H1 (cell line): Measurements from ENCODE around the gene RECK. TPM values are rescaled to one million over a fixed set of nuclear protein-coding genes. Genes with fewer than 3 reads are reported as not detected.

ENCODE experiments used
- CTCF ChIA-PET: fragments of 300-600 bp; sonication (Branson Sonifier 250); formaldehyde crosslinking; loops from one replicate; lab custom pipeline; 2021; ENCODE audit not compliant: partially characterized antibody; lab: Charles Lee
- POLR2A ChIA-PET: fragments of 300-600 bp; sonication (Branson Sonifier 250); formaldehyde crosslinking; loops from one replicate; lab custom pipeline; 2021; ENCODE audit warnings: inconsistent platforms; ENCODE audit not compliant: partially characterized antibody; lab: Charles Lee
- DNase-seq, 2 experiments: peaks; one replicate each; pipeline versions ENCODE4 v3.0.0 to v3.0.0-alpha.2; 2010 to 2022; ENCODE audit warnings: low spot score in 2 of 2, low read depth in 1 of 2, mixed read lengths in 1 of 2
- FAIRE-seq: peaks from 2 replicates; lab custom pipeline; 2011; peaks lifted over from hg19 to GRCh38; lab: Jason Lieb, UNC
- H2AFZ ChIP-seq: 2 replicates; pipeline ENCODE4 v1.8.1; 2012; ENCODE audit warnings: low read length, inconsistent platforms
- H2AK5ac ChIP-seq: 2 replicates; pipeline ENCODE4 v1.6.1; 2013; ENCODE audit warnings: low read depth, low read length
- H2BK120ac ChIP-seq: replicated peaks from 2 replicates; pipeline ENCODE3; 2013; ENCODE audit warnings: low read depth, low read length, inconsistent platforms
- H2BK12ac ChIP-seq: 2 replicates; pipeline ENCODE4 v1.6.1; 2013; ENCODE audit warnings: low read depth, low read length
- H2BK15ac ChIP-seq: 2 replicates; pipeline ENCODE4 v1.6.1; 2013; ENCODE audit warnings: low read length
- H2BK20ac ChIP-seq: 2 replicates; pipeline ENCODE4 v1.6.1; 2013; ENCODE audit warnings: low read length
- H2BK5ac ChIP-seq: 2 replicates; pipeline ENCODE4 v1.6.1; 2013; ENCODE audit warnings: low read depth, low read length
- H3K14ac ChIP-seq: 2 replicates; pipeline ENCODE4 v1.6.1; 2013; ENCODE audit warnings: inconsistent platforms; ENCODE audit not compliant: insufficient read length
- H3K18ac ChIP-seq: 2 replicates; pipeline ENCODE4 v1.6.1; 2013; ENCODE audit warnings: low read length; ENCODE audit errors: extremely low read depth
- H3K23ac ChIP-seq: 2 replicates; pipeline ENCODE4 v1.6.1; 2013; ENCODE audit warnings: inconsistent platforms; ENCODE audit not compliant: insufficient read length
- H3K23me2 ChIP-seq: 2 replicates; pipeline ENCODE4 v1.6.1; 2013; ENCODE audit warnings: low read depth, low read length
- H3K27ac ChIP-seq: 2 replicates; pipeline ENCODE4 v1.6.1; 2011; ENCODE audit warnings: low read depth, low read length, inconsistent platforms
- H3K27me3 ChIP-seq, 4 experiments: replicated peaks in 1 of 4; 1 replicate in 1 of 4; 2 replicates in 3 of 4; pipeline versions ENCODE4 v1.6.1 to v1.8.1; 2011 to 2013; ENCODE audit warnings: low read length in 3 of 4, mild to moderate bottlenecking in 3 of 4, inconsistent platforms in 2 of 4, mixed read lengths in 2 of 4, moderate library complexity in 1 of 4; ENCODE audit not compliant: control insufficient read depth in 3 of 4, insufficient read depth in 3 of 4; ENCODE audit errors: extremely low read depth in 1 of 4
- H3K36me3 ChIP-seq, 4 experiments: 2 replicates each; pipeline versions ENCODE4 v1.6.1 to v1.8.1; 2011 to 2013; ENCODE audit warnings: mild to moderate bottlenecking in 4 of 4, low read length in 3 of 4, moderate library complexity in 2 of 4, control low read depth in 1 of 4, inconsistent platforms in 1 of 4; ENCODE audit not compliant: insufficient read depth in 4 of 4, control insufficient read depth in 2 of 4
- H3K4ac ChIP-seq: replicated peaks from 2 replicates; pipeline ENCODE3; 2013; ENCODE audit warnings: low read length, low read depth, mixed read lengths, inconsistent platforms; ENCODE audit not compliant: insufficient read length
- H3K4me1 ChIP-seq, 4 experiments: replicated peaks in 1 of 4; 1 replicate in 1 of 4; 2 replicates in 3 of 4; pipeline versions ENCODE4 v1.6.1 to v1.8.1; 2011 to 2013; ENCODE audit warnings: low read length in 3 of 4, inconsistent platforms in 2 of 4, mixed read lengths in 1 of 4; ENCODE audit not compliant: insufficient read depth in 4 of 4, control insufficient read depth in 3 of 4
- H3K4me2 ChIP-seq, 2 experiments: 2 replicates each; pipeline versions ENCODE4 v1.6.1 to v1.8.1; 2011 to 2013; ENCODE audit warnings: low read depth in 2 of 2, low read length in 2 of 2, control low read depth in 1 of 2, inconsistent platforms in 1 of 2, mild to moderate bottlenecking in 1 of 2; ENCODE audit not compliant: insufficient read depth in 1 of 2
- H3K4me3 ChIP-seq, 4 experiments: fragments of 200-600, 300-600 bp in 1 of 4; sonication (generic), shearing (Covaris generic), sonication (Bioruptor Twin) in 1 of 4; 2 replicates each; pipeline versions ENCODE4 v1.5.1 to v1.8.1; 2011 to 2016; ENCODE audit warnings: low read length in 4 of 4, low read depth in 3 of 4, control low read depth in 2 of 4, inconsistent platforms in 2 of 4, mild to moderate bottlenecking in 2 of 4, mixed read lengths in 1 of 4, moderate library complexity in 1 of 4; ENCODE audit not compliant: insufficient read depth in 2 of 4; ENCODE audit errors: extremely low read depth in 1 of 4
- H3K56ac ChIP-seq: replicated peaks from 2 replicates; pipeline ENCODE3; 2013; ENCODE audit warnings: low read depth, mild to moderate bottlenecking, mixed read lengths, low read length, inconsistent platforms; ENCODE audit not compliant: insufficient read length
- H3K79me1 ChIP-seq: 2 replicates; pipeline ENCODE4 v1.6.1; 2013; ENCODE audit warnings: low read depth, low read length, control low read depth
- H3K79me2 ChIP-seq, 2 experiments: 2 replicates each; pipeline versions ENCODE4 v1.6.1 to v1.8.1; 2012 to 2013; ENCODE audit warnings: low read length in 2 of 2, mild to moderate bottlenecking in 2 of 2, inconsistent platforms in 1 of 2; ENCODE audit not compliant: insufficient read depth in 2 of 2, control insufficient read depth in 1 of 2
- H3K9ac ChIP-seq, 4 experiments: replicated peaks in 1 of 4; 1 replicate in 1 of 4; 2 replicates in 3 of 4; pipeline versions ENCODE4 v1.6.1 to v1.8.1; 2011 to 2013; ENCODE audit warnings: low read depth in 3 of 4, low read length in 3 of 4, control low read depth in 2 of 4, mild to moderate bottlenecking in 2 of 4, moderate library complexity in 2 of 4, inconsistent platforms in 1 of 4; ENCODE audit errors: extremely low read depth in 1 of 4
- H3K9me3 ChIP-seq, 2 experiments: 2 replicates each; pipeline versions ENCODE4 v1.6.1 to v1.8.1; 2012 to 2013; ENCODE audit warnings: mild to moderate bottlenecking in 2 of 2, moderate library complexity in 2 of 2, control low read depth in 1 of 2, inconsistent platforms in 1 of 2, low read depth in 1 of 2, low read length in 1 of 2, mixed read lengths in 1 of 2; ENCODE audit not compliant: insufficient read depth in 2 of 2
- H4K20me1 ChIP-seq, 2 experiments: replicated peaks in 1 of 2; 2 replicates each; pipeline versions ENCODE3 to v1.8.1; 2011 to 2013; ENCODE audit warnings: inconsistent platforms in 2 of 2, low read length in 2 of 2, mild to moderate bottlenecking in 1 of 2; ENCODE audit not compliant: insufficient read depth in 2 of 2, control insufficient read depth in 1 of 2
- H4K5ac ChIP-seq: 2 replicates; pipeline ENCODE4 v1.6.1; 2013; ENCODE audit warnings: low read length, low read depth, mixed read lengths, inconsistent platforms; ENCODE audit not compliant: insufficient read length
- H4K8ac ChIP-seq: 2 replicates; pipeline ENCODE4 v1.8.0; 2013; ENCODE audit warnings: mild to moderate bottlenecking, moderate library complexity, low read length, inconsistent platforms; ENCODE audit not compliant: insufficient read depth; ENCODE audit errors: extremely low read depth
- H4K91ac ChIP-seq: replicated peaks from 2 replicates; pipeline ENCODE3; 2013; ENCODE audit warnings: low read length, mixed read lengths, inconsistent platforms; ENCODE audit not compliant: insufficient read length
- BCL11A ChIP-seq, 2 experiments: IDR thresholded peaks; one replicate each; pipeline ENCODE4 v1.6.1; 2011; ENCODE audit warnings: low read depth in 2 of 2, low read length in 2 of 2, mild to moderate bottlenecking in 2 of 2
- CBX8 ChIP-seq: fragments of 300-800, 300-1000 bp; sonication (generic); IDR thresholded peaks from 2 replicates; pipeline ENCODE4 v1.7.1; 2016; ENCODE audit warnings: low read depth, low read length, borderline replicate concordance
- CEBPB ChIP-seq: IDR thresholded peaks from 2 replicates; pipeline ENCODE4 v1.6.1; 2012; ENCODE audit warnings: low read depth, low read length
- KDM1A ChIP-seq: fragments of 200-600, 300-600 bp; sonication (generic); IDR thresholded peaks from 2 replicates; pipeline ENCODE4 v1.7.1; 2016; ENCODE audit warnings: mild to moderate bottlenecking, low read length, borderline replicate concordance
- RFX5 ChIP-seq: IDR thresholded peaks from 2 replicates; pipeline ENCODE4 v1.6.1; 2011; ENCODE audit warnings: low read depth, low read length, improper control_type of control experiment, borderline replicate concordance
- SAP30 ChIP-seq: fragments of 300-600 bp; sonication (generic); IDR thresholded peaks from 2 replicates; pipeline ENCODE4 v1.7.1; 2012; ENCODE audit warnings: low read length, moderate library complexity, mild to moderate bottlenecking, inconsistent platforms; ENCODE audit not compliant: insufficient read depth, insufficient replicate concordance
- TCF12 ChIP-seq: IDR thresholded peaks from 2 replicates; pipeline ENCODE4 v1.6.1; 2011; ENCODE audit warnings: low read depth, mild to moderate bottlenecking, low read length
- ZNF274 ChIP-seq: IDR thresholded peaks from 2 replicates; pipeline ENCODE4 v1.7.0; 2012; ENCODE audit warnings: low read length, borderline replicate concordance; ENCODE audit errors: extremely low read depth
- WGBS, 2 experiments: shearing (Covaris generic) in 1 of 2; methylation state at CpG; one replicate each; pipeline versions ENCODE4 v1.1.6 to v1.1.7; 2013 to 2015; ENCODE audit warnings: low lambda C conversion rate in 2 of 2, mixed read lengths in 2 of 2, inconsistent platforms in 1 of 2, low coverage in 1 of 2, missing lambda C conversion rate in 1 of 2; ENCODE audit not compliant: insufficient replicate concordance in 2 of 2, insufficient coverage in 1 of 2, insufficient read length in 1 of 2; ENCODE audit errors: extremely low coverage in 1 of 2, missing lambda C conversion rate in 1 of 2; 5-methylcytosine and 5-hydroxymethylcytosine counted together
- polyA plus RNA-seq, 7 experiments: library from polyadenylated mRNA; depleted of rRNA in 3 of 7; stranded (reverse) in 5 of 7; unstranded in 2 of 7; fragments of >200 nt in 5 of 7; fragments of 200-250 nt in 2 of 7; gene quantifications; 1 replicate in 5 of 7; 2 replicates in 1 of 7; 4 replicates in 1 of 7; pipeline versions ENCODE4 v1.2.1 to v1.2.3, GENCODE V29; 2011 to 2013; ENCODE audit warnings: missing spikeins in 2 of 7, mixed read lengths in 2 of 7
- total RNA-seq: library from RNA; stranded (reverse); fragmentation: NEBNext Ultra II Directional; extraction: Animal tissue kit (Norgen Biotek cat#: 25700); gene quantifications from 2 replicates; pipeline ENCODE4 v1.2.1, GENCODE V29; 2021

RECK gene
- total and polyA plus RNA-seq, 2 of the 8 experiments (the other 6 are each of a cell fraction or from before 2014, with no cell fraction given) = 5.4 to 9.8 TPM

- H4K20me1 ChIP-seq = no peaks in the 10 kb centered on the region
- H2BK5ac ChIP-seq = no peak overlapping the region
- H2AFZ ChIP-seq = no peak overlapping the region
- no peaks in the 10 kb centered on the region; the same call in 1 of the 2 replicates for H3K23me2 ChIP-seq
- H3K79me1 ChIP-seq = no peaks in the 10 kb centered on the region
- H3K9me3 ChIP-seq = no peaks in the 10 kb centered on the region
- TF ChIP-seq SAP30 (no peak), TCF12 (no peak), BCL11A (IDR thresholded peaks at IDR 0.05; ENCODE audit: low read depth in 2 of 2, low read length in 2 of 2) (no peak), CEBPB (no peak), ZNF274 (no peak), RFX5 (no peak), KDM1A (no peak), CBX8 (no peak)
- TF ChIP-seq, all 59 proteins: peak for 0
- H3K56ac ChIP-seq = no peak overlapping the region
- no peak overlapping the region for H2BK15ac ChIP-seq
- 83% methylated on average over 1 of the region's 1 CpG; no CpG with 5 or more reads in 1 of the 2 experiments for WGBS, 2 experiments
- H2BK120ac ChIP-seq = no peak overlapping the region
- H3K4ac ChIP-seq = no peak overlapping the region
- H3K4me2 ChIP-seq = no peak overlapping the region
- H4K5ac ChIP-seq = no peak overlapping the region
- no peak overlapping the region for H3K23ac ChIP-seq
- no peak overlapping the region for H3K14ac ChIP-seq
- no peaks in the 10 kb centered on the region for H3K27me3 ChIP-seq
- no peak for FAIRE-seq
- no peak overlapping the region for H3K4me3 ChIP-seq
- ChIA-PET CTCF (interaction anchor here (1.5 to 9.1 kb wide), 8 partner anchors 9 to 196 kb away, joined by 4 to 102 read pairs (median 13); partner anchors contain the start of genes OR2S2 and RECK), POLR2A (no interaction called here)
- no peaks in the 10 kb centered on the region for H3K79me2 ChIP-seq
- no peaks in the 10 kb centered on the region for H3K4me1 ChIP-seq
- no peak overlapping the region for H4K91ac ChIP-seq
- no peak overlapping the region for H3K9ac ChIP-seq
- DNase-seq = no peak
- H3K36me3 ChIP-seq = no peaks in the 10 kb centered on the region
- no peak overlapping the region for H2BK20ac ChIP-seq
- no peak overlapping the region for H3K27ac ChIP-seq
- H2AK5ac ChIP-seq = no peak overlapping the region
- no peak overlapping the region for H2BK12ac ChIP-seq
- no peak overlapping the region for H3K18ac ChIP-seq
- H4K8ac ChIP-seq = no peak overlapping the region
Measured at GRCh38 chr9:36021968-36022367, 14.7 kb upstream of the RECK start.
